ENCODE measurements around the gene CLK4.

- no peak for TF ChIP-seq EZH2 (IDR thresholded peaks at IDR 0.05; ENCODE audit: low read depth, unreplicated experiment)
- TF ChIP-seq, protein P1, sequence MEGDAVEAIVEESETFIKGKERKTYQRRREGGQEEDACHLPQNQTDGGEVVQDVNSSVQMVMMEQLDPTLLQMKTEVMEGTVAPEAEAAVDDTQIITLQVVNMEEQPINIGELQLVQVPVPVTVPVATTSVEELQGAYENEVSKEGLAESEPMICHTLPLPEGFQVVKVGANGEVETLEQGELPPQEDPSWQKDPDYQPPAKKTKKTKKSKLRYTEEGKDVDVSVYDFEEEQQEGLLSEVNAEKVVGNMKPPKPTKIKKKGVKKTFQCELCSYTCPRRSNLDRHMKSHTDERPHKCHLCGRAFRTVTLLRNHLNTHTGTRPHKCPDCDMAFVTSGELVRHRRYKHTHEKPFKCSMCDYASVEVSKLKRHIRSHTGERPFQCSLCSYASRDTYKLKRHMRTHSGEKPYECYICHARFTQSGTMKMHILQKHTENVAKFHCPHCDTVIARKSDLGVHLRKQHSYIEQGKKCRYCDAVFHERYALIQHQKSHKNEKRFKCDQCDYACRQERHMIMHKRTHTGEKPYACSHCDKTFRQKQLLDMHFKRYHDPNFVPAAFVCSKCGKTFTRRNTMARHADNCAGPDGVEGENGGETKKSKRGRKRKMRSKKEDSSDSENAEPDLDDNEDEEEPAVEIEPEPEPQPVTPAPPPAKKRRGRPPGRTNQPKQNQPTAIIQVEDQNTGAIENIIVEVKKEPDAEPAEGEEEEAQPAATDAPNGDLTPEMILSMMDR (conservative IDR thresholded peaks at IDR 0.05; ENCODE audit: low read depth in 2 of 2): no peak
- TF ChIP-seq ZNF114 (CRISPR knock-in tag; IDR thresholded peaks at IDR 0.05): no peak
- TF ChIP-seq CREB1 (CRISPR knock-in tag; IDR thresholded peaks at IDR 0.05; ENCODE audit: low read depth): no peak
- no peak for TF ChIP-seq ZNF331 (CRISPR knock-in tag; IDR thresholded peaks at IDR 0.05; ENCODE audit: low read depth)
- TF ChIP-seq POLR2AphosphoS5 (IDR thresholded peaks at IDR 0.05; ENCODE audit: low read depth): no peak
- no peak for TF ChIP-seq EZH2phosphoT487 (IDR thresholded peaks at IDR 0.05; ENCODE audit: unreplicated experiment)
- TF ChIP-seq ETS1 (IDR thresholded peaks at IDR 0.05): no peak
- no peak for TF ChIP-seq REST (IDR thresholded peaks at IDR 0.05; ENCODE audit: unreplicated experiment)
- TF ChIP-seq STAT1 (IDR thresholded peaks at IDR 0.05; ENCODE audit: unreplicated experiment): no peak
- no peak for TF ChIP-seq JUNB (IDR thresholded peaks at IDR 0.05; ENCODE audit: unreplicated experiment)
- no peak for TF ChIP-seq NANOG (IDR thresholded peaks at IDR 0.05; ENCODE audit: borderline replicate concordance)
These were observed 35.9 kb downstream of the CLK4 start for GRCh38 chr5:178590924-178591423.

Measured in GM23338 (cell line).